PC-3 (cell line): ENCODE measurements around the gene SAMD8.

ENCODE experiments used
- EZH2 ChIP-seq: fragments of 300-600 bp; sonication (generic); IDR thresholded peaks from one replicate; pipeline ENCODE4 v1.6.1; 2017; ENCODE audit warnings: antibody characterized with exemption, mild to moderate bottlenecking, low read length; ENCODE audit not compliant: unreplicated experiment
- EZH2phosphoT487 ChIP-seq: fragments of 300-600 bp; sonication (generic); IDR thresholded peaks from 2 replicates; pipeline ENCODE4 v1.6.1; 2018; ENCODE audit warnings: mild to moderate bottlenecking, antibody characterized with exemption, low read length, borderline replicate concordance
- TF ChIP-seq, protein P1 (sequence below): fragments of 300-600 bp; sonication (generic); conservative IDR thresholded peaks from 2 replicates; pipeline ENCODE4 v1.5.1; 2017; ENCODE audit warnings: antibody characterized with exemption, low read depth, mild to moderate bottlenecking, low read length

DNA sequence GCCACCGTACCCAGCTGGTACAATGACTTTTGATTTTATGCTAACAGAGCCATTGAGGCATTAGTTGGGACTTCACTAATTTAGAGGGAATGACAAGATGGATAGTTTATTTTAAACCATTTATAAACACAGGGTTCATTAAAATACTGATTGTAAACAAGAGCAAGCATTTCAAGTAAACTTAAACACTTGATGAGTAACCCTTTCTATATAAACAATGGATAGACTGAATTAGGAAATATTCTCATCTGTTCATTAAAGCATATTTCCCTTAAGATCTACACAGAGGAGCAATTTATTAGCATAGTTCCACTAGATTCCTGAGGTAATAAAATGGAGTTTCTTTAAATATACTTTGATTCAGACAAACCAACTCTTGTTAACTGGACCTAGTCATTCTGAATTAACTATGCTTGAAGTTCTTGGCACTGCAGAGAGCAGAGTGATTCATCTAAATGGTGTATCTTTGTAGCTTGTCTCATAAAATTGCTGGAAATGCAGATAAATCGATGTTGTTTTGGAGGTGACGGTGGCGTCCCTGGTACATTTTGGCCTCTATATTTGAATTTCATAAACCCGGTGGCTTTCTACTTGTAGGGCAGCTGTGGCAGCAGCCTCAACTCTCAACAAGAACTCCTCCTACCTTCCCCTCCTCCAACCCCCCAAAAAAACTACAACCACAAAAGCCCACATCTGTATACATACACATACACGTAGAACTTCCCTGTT lies 83.7 kb downstream of the SAMD8 start:
- TF ChIP-seq, protein P1, sequence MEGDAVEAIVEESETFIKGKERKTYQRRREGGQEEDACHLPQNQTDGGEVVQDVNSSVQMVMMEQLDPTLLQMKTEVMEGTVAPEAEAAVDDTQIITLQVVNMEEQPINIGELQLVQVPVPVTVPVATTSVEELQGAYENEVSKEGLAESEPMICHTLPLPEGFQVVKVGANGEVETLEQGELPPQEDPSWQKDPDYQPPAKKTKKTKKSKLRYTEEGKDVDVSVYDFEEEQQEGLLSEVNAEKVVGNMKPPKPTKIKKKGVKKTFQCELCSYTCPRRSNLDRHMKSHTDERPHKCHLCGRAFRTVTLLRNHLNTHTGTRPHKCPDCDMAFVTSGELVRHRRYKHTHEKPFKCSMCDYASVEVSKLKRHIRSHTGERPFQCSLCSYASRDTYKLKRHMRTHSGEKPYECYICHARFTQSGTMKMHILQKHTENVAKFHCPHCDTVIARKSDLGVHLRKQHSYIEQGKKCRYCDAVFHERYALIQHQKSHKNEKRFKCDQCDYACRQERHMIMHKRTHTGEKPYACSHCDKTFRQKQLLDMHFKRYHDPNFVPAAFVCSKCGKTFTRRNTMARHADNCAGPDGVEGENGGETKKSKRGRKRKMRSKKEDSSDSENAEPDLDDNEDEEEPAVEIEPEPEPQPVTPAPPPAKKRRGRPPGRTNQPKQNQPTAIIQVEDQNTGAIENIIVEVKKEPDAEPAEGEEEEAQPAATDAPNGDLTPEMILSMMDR, result no peak
- TF ChIP-seq EZH2 (no peak), EZH2phosphoT487 (no peak)
